ENCODE data around the gene MIDN. TPM values are rescaled to one million over a fixed set of nuclear protein-coding genes. Genes with fewer than 3 reads are reported as not detected.
A peak's percentile ranks its signal among the peaks of the same experiment; 100 is the strongest.

The MIDN gene
- total and polyA plus RNA-seq, 8 donors = 17.0 to 118 (median 33.2) TPM

- Histone ChIP-seq H3K27ac (peak overlapping the region; percentile 57 to 89 (median 88)), H3K4me3 (peak overlapping the region in 2 of 4 donors; percentile 1 to 22), H3K36me3 (peaks cover 3 to 22% (median 19%) of the 10 kb centered on the region in 4 donors), H3K4me1 (peaks cover 54 to 91% (median 83%) of the 10 kb centered on the region in 4 donors), H3K9me3 (no peaks in the 10 kb centered on the region), H3K27me3 (no peaks in the 10 kb centered on the region)
- peak; percentile 56 to 82 for DNase-seq
- WGBS, 5 donors = 29 to 62% (median 46%) methylated on average over 13 to 26 of the region's 26 CpGs
- intact Hi-C loops (cut with DNase I; ENCODE audit: low total_unique reads) = no loop called here
- TF ChIP-seq EP300 (IDR thresholded peaks at IDR 0.05) (no peak), POLR2AphosphoS5 (IDR thresholded peaks at IDR 0.05) (peak in 2 of 3 donors; percentile 18 to 53)
Measured at GRCh38 chr19:1214862-1215731, 33.3 kb upstream of the MIDN start.

- Histone ChIP-seq H3K36me3 (peaks cover 11 to 34% (median 31%) of the 10 kb centered on the region in 4 donors), H3K4me1 (peaks cover 54 to 90% (median 77%) of the 10 kb centered on the region in 4 donors), H3K9me3 (no peaks in the 10 kb centered on the region), H3K4me3 (no peak overlapping the region), H3K27me3 (no peaks in the 10 kb centered on the region), H3K27ac (peak overlapping the region in 3 of 5 donors; percentile 6 to 88 (median 88))
- 74 to 84% (median 82%) methylated on average over 12 of the region's 12 CpGs for WGBS, 5 donors
- DNase-seq = no peak
- TF ChIP-seq POLR2A (IDR thresholded peaks at IDR 0.05) (no peak), EP300 (IDR thresholded peaks at IDR 0.05) (no peak), POLR2AphosphoS5 (IDR thresholded peaks at IDR 0.05) (no peak), CTCF (IDR thresholded peaks at IDR 0.05) (no peak)
- intact Hi-C loops (cut with DNase I; ENCODE audit: low total_unique reads) = no loop called here
Measured at GRCh38 chr19:1216756-1217155, 31.6 kb upstream of the MIDN start.

GRCh38 chr19:1217366-1217765 is 31.0 kb upstream of the MIDN start:
- peaks cover 17 to 38% (median 35%) of the 10 kb centered on the region in 4 donors for H3K36me3 ChIP-seq
- peak in 1 of 2 donors; percentile 62 for DNase-seq

GRCh38 chr19:1218751-1219567 is 29.4 kb upstream of the MIDN start:
- peak overlapping the region in 4 of 5 donors; percentile 64 to 88 (median 68) for H3K27ac ChIP-seq

More at GRCh38 chr19:1217366-1217765, 31.0 kb upstream of the MIDN start:
- intact Hi-C loops (cut with DNase I; ENCODE audit: low total_unique reads) = no loop called here
- H3K4me3 ChIP-seq = no peak overlapping the region
- no peak for TF ChIP-seq POLR2AphosphoS5 (IDR thresholded peaks at IDR 0.05)
- TF ChIP-seq CTCF (IDR thresholded peaks at IDR 0.05) = no peak
- no peak for TF ChIP-seq EP300 (IDR thresholded peaks at IDR 0.05)
- no peak for TF ChIP-seq POLR2A (IDR thresholded peaks at IDR 0.05)
- 76 to 82% (median 80%) methylated on average over 10 to 15 of the region's 15 CpGs for WGBS, 5 donors
- no peaks in the 10 kb centered on the region for H3K27me3 ChIP-seq
- no peaks in the 10 kb centered on the region for H3K9me3 ChIP-seq
- H3K4me1 ChIP-seq = peaks cover 56 to 88% (median 79%) of the 10 kb centered on the region in 4 donors
- peak overlapping the region in 4 of 5 donors; percentile 6 to 88 (median 66) for H3K27ac ChIP-seq

More at GRCh38 chr19:1218751-1219567, 29.4 kb upstream of the MIDN start:
- Histone ChIP-seq H3K36me3 (peaks cover 31 to 50% (median 50%) of the 10 kb centered on the region in 4 donors), H3K4me3 (no peak overlapping the region), H3K4me1 (peaks cover 52 to 85% (median 79%) of the 10 kb centered on the region in 4 donors), H3K27me3 (no peaks in the 10 kb centered on the region), H3K9me3 (no peaks in the 10 kb centered on the region)
- TF ChIP-seq POLR2A (IDR thresholded peaks at IDR 0.05) = no peak
- TF ChIP-seq CTCF (IDR thresholded peaks at IDR 0.05) = no peak
- TF ChIP-seq POLR2AphosphoS5 (IDR thresholded peaks at IDR 0.05) = no peak
- no peak for TF ChIP-seq EP300 (IDR thresholded peaks at IDR 0.05)
- intact Hi-C loops (cut with DNase I; ENCODE audit: low total_unique reads) = no loop called here
- no peak for DNase-seq
- 87 to 89% (median 88%) methylated on average over 31 to 37 of the region's 37 CpGs for WGBS, 5 donors
